ENCODE data around the gene NPVF.

The NPVF gene

DNA sequence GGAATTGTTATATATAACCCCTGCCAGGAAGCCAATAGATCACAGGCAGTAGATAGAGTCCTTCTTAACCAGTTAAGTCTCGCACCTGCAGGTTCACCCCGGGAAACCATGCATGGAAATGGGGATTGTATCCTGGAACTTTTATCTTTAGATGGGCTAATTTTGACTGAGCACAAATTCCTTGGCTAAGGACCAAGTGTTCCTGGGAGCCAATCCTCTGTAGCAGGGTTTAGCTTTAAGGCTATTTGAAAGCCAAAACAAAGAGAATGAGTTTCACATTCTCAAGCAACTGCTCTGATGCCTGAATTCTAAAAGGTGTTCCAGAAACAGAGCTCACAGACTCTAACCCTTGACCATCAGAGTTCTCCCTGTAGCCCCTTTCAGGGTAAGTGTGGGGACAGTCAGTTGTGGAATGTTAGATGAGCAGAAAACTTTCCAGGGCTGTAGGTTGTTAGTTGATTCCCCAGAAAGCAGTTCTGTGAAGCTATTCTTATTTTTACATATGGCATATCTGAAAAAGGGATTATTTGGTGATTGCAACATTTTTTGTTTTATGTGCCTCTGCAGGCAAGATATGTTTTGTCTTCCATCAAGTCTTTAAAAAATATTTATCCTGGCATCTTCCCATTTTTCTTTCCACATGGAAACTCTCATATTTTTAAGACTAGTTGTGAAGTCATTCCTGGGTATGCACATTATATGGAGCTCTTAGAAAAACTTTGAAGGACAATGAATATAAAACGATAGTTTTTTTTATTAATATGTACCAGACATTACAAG, 16.2 kb upstream of the NPVF start:
- Mint-ChIP-seq H3K27ac (no peak overlapping the region), H3K4me3 (no peak overlapping the region), H3K4me1 (ENCODE audit: low read depth) (no peaks in the 10 kb centered on the region), H3K36me3 (ENCODE audit: low read depth) (no peaks in the 10 kb centered on the region), H3K27me3 (ENCODE audit: low read depth) (peaks cover 15% of the 10 kb centered on the region), H3K9me3 (no peaks in the 10 kb centered on the region)

- Mint-ChIP-seq H3K9me3 (no peaks in the 10 kb centered on the region), H3K4me1 (ENCODE audit: low read depth) (no peaks in the 10 kb centered on the region), H3K36me3 (ENCODE audit: low read depth) (no peaks in the 10 kb centered on the region), H3K27ac (no peak overlapping the region), H3K27me3 (ENCODE audit: low read depth) (peaks cover 15% of the 10 kb centered on the region), H3K4me3 (no peak overlapping the region)
Measured at GRCh38 chr7:25242678-25243077, 14.4 kb upstream of the NPVF start.

GRCh38 chr7:25240896-25241295, 12.6 kb upstream of the NPVF start:
- no peaks in the 10 kb centered on the region for H3K36me3 Mint-ChIP-seq (ENCODE audit: low read depth)
- H3K4me3 Mint-ChIP-seq: no peak overlapping the region
- H3K9me3 Mint-ChIP-seq: no peaks in the 10 kb centered on the region
- no peak overlapping the region for H3K27ac Mint-ChIP-seq
- H3K27me3 Mint-ChIP-seq (ENCODE audit: low read depth): peaks cover 10% of the 10 kb centered on the region
- H3K4me1 Mint-ChIP-seq (ENCODE audit: low read depth): no peaks in the 10 kb centered on the region

GRCh38 chr7:25240340-25240739, 12.1 kb upstream of the NPVF start:
- Mint-ChIP-seq H3K27me3 (ENCODE audit: low read depth) (peaks cover 9% of the 10 kb centered on the region), H3K9me3 (no peaks in the 10 kb centered on the region), H3K27ac (no peak overlapping the region), H3K4me3 (no peak overlapping the region), H3K36me3 (ENCODE audit: low read depth) (no peaks in the 10 kb centered on the region), H3K4me1 (ENCODE audit: low read depth) (no peaks in the 10 kb centered on the region)

DNA sequence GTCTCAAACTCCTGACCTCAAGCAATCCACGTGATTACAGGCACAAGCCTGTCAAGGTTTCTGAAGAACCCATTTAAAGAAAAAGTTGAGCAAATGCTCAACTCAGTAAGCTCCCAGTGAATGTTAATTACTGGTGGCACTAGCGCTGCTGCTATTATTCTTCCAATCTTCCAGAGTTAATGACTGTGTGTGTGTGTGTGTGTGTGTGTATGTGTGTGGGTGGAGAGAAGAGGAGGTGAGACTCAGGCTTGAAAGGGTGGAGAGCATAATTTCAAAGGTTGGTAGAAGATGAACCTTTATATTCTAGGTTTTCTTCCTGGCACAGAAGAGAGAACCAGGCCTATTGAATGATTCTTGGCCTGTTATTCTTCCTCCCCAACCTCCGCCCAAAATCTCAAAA, 11.6 kb upstream of the NPVF start:
- H3K27me3 Mint-ChIP-seq (ENCODE audit: low read depth): peaks cover 9% of the 10 kb centered on the region
- H3K27ac Mint-ChIP-seq: no peak overlapping the region
- H3K4me1 Mint-ChIP-seq (ENCODE audit: low read depth): no peaks in the 10 kb centered on the region
- H3K9me3 Mint-ChIP-seq: no peaks in the 10 kb centered on the region
- H3K4me3 Mint-ChIP-seq: no peak overlapping the region
- no peaks in the 10 kb centered on the region for H3K36me3 Mint-ChIP-seq (ENCODE audit: low read depth)

DNA sequence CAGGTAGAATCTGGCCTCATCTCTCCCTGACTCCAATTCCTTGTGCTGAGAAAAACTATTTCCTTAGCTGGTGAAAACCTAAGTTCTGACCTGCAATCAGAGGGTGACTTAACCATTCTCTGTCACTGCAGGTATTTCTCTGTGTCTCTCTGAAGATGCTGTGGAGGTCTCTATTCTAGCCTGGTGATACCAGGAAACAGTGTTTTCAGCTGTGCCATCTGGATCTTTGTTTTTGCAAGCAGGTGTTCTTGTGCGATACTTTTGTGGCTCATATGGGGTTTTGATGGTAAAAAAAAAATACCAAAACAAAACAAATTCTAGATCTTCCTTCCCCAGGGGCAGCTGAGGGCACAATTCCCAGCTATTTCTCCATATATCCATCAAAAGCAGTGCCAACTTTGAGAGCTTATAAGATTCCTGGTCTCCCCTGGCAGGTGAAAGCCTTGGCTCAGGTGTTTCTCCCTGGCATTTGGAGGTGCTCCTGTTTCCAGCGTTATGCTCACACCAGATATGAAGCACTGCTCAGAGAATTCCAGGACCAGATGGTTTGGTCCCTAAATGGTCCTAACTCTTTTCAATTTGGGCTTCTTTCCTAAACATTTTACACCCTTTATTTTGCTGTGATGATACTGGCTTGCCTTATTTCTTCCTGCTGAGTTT, 9.9 kb upstream of the NPVF start:
- Mint-ChIP-seq H3K4me1 (ENCODE audit: low read depth) (no peaks in the 10 kb centered on the region), H3K36me3 (ENCODE audit: low read depth) (no peaks in the 10 kb centered on the region), H3K4me3 (no peak overlapping the region), H3K27me3 (ENCODE audit: low read depth) (peaks cover 2% of the 10 kb centered on the region), H3K27ac (no peak overlapping the region), H3K9me3 (no peaks in the 10 kb centered on the region)

DNA sequence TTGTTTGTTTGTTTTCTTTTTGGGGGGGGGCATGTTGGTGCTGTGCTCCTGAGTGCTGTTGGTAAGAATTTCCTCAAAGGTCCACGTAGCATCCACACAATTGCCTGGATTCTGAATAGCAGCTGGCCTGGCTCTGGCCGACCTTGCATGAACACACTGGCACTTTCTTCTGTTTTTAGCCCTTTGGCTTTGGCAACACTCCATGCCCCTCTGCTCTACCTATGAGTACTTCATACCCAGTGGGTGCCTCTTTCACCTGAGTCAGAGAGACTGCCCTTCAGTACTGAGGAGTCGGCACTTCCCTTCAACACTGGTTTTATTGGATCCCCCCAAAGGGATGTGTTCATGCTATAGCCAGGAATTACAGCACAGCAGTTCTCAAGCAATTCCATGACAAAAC, 7.2 kb upstream of the NPVF start:
- H3K27me3 Mint-ChIP-seq (ENCODE audit: low read depth): peaks cover 4% of the 10 kb centered on the region
- H3K9me3 Mint-ChIP-seq: no peaks in the 10 kb centered on the region
- H3K36me3 Mint-ChIP-seq (ENCODE audit: low read depth): no peaks in the 10 kb centered on the region
- H3K4me1 Mint-ChIP-seq (ENCODE audit: low read depth): no peaks in the 10 kb centered on the region
- no peak overlapping the region for H3K4me3 Mint-ChIP-seq
- H3K27ac Mint-ChIP-seq: no peak overlapping the region

GRCh38 chr7:25234336-25234735, 6.0 kb upstream of the NPVF start:
- Mint-ChIP-seq H3K27ac (no peak overlapping the region), H3K4me1 (ENCODE audit: low read depth) (no peaks in the 10 kb centered on the region), H3K27me3 (ENCODE audit: low read depth) (peaks cover 9% of the 10 kb centered on the region), H3K36me3 (ENCODE audit: low read depth) (no peaks in the 10 kb centered on the region), H3K4me3 (no peak overlapping the region), H3K9me3 (no peaks in the 10 kb centered on the region)

GRCh38 chr7:25223206-25223605, 5.1 kb downstream of the NPVF start:
- H3K9me3 Mint-ChIP-seq: no peaks in the 10 kb centered on the region
- no peaks in the 10 kb centered on the region for H3K4me1 Mint-ChIP-seq (ENCODE audit: low read depth)
- H3K4me3 Mint-ChIP-seq: no peak overlapping the region
- no peaks in the 10 kb centered on the region for H3K36me3 Mint-ChIP-seq (ENCODE audit: low read depth)
- H3K27me3 Mint-ChIP-seq (ENCODE audit: low read depth): peaks cover 34% of the 10 kb centered on the region
- H3K27ac Mint-ChIP-seq: no peak overlapping the region

DNA sequence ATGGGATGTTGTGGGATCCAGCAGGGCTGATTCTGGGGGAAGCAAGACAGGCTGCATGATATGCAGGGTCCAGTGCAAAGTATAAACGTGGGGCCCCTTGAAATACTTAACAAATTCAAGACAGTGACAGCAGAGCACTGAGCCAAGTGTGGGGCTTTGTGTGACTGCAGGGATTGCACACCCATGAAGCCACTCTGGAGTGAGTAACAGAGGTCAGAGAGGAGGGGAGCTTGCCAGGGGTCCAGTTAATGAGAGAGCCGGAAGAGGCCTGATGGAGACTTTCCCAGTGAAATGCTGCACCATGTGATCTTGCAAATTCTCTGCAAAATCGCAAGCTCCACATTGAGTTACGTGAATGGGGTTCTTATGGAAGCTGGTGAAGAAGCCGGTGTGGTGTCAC, 5.6 kb downstream of the NPVF start:
- Mint-ChIP-seq H3K4me1 (ENCODE audit: low read depth) (no peaks in the 10 kb centered on the region), H3K27me3 (ENCODE audit: low read depth) (peaks cover 34% of the 10 kb centered on the region), H3K4me3 (no peak overlapping the region), H3K9me3 (no peaks in the 10 kb centered on the region), H3K36me3 (ENCODE audit: low read depth) (no peaks in the 10 kb centered on the region), H3K27ac (no peak overlapping the region)

- no peaks in the 10 kb centered on the region for H3K9me3 Mint-ChIP-seq
- no peaks in the 10 kb centered on the region for H3K4me1 Mint-ChIP-seq (ENCODE audit: low read depth)
- peaks cover 28% of the 10 kb centered on the region for H3K27me3 Mint-ChIP-seq (ENCODE audit: low read depth)
- no peak overlapping the region for H3K4me3 Mint-ChIP-seq
- no peak overlapping the region for H3K27ac Mint-ChIP-seq
- no peaks in the 10 kb centered on the region for H3K36me3 Mint-ChIP-seq (ENCODE audit: low read depth)
Measured at GRCh38 chr7:25221009-25221408, 7.3 kb downstream of the NPVF start.

- no peaks in the 10 kb centered on the region for H3K9me3 Mint-ChIP-seq
- no peaks in the 10 kb centered on the region for H3K4me1 Mint-ChIP-seq (ENCODE audit: low read depth)
- no peak overlapping the region for H3K27ac Mint-ChIP-seq
- no peak overlapping the region for H3K4me3 Mint-ChIP-seq
- no peaks in the 10 kb centered on the region for H3K36me3 Mint-ChIP-seq (ENCODE audit: low read depth)
- H3K27me3 Mint-ChIP-seq (ENCODE audit: low read depth): peaks cover 12% of the 10 kb centered on the region
Measured at GRCh38 chr7:25218191-25218590, 10.1 kb downstream of the NPVF start.

DNA sequence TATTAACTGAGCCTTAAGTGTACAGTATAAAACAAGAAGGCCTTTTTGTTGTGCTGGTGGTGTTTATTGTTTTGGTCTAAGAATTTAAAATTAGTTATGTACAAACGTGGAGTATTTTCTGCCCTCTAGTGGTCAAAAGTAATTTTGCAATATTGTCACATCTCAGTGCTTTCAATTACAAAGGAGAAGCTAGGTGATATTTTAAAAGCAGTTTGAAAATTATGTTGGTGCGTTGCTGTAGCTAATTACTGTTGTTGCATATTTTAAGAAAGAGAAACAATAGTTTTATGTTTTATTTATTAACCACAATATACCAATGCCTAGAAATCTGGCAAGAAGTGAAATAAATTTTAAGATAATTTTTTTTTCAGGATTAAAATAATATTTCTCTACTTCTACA, 11.4 kb downstream of the NPVF start:
- no peak overlapping the region for H3K27ac Mint-ChIP-seq
- H3K9me3 Mint-ChIP-seq: no peaks in the 10 kb centered on the region
- peaks cover 5% of the 10 kb centered on the region for H3K27me3 Mint-ChIP-seq (ENCODE audit: low read depth)
- H3K36me3 Mint-ChIP-seq (ENCODE audit: low read depth): no peaks in the 10 kb centered on the region
- H3K4me3 Mint-ChIP-seq: no peak overlapping the region
- H3K4me1 Mint-ChIP-seq (ENCODE audit: low read depth): no peaks in the 10 kb centered on the region

- peaks cover 5% of the 10 kb centered on the region for H3K27me3 Mint-ChIP-seq (ENCODE audit: low read depth)
- H3K27ac Mint-ChIP-seq: no peak overlapping the region
- no peak overlapping the region for H3K4me3 Mint-ChIP-seq
- H3K9me3 Mint-ChIP-seq: no peaks in the 10 kb centered on the region
- H3K36me3 Mint-ChIP-seq (ENCODE audit: low read depth): no peaks in the 10 kb centered on the region
- no peaks in the 10 kb centered on the region for H3K4me1 Mint-ChIP-seq (ENCODE audit: low read depth)
Measured at GRCh38 chr7:25215694-25216335, 12.5 kb downstream of the NPVF start.
